ENCODE results near the gene CLCNKA.

- TF ChIP-seq, protein P1, sequence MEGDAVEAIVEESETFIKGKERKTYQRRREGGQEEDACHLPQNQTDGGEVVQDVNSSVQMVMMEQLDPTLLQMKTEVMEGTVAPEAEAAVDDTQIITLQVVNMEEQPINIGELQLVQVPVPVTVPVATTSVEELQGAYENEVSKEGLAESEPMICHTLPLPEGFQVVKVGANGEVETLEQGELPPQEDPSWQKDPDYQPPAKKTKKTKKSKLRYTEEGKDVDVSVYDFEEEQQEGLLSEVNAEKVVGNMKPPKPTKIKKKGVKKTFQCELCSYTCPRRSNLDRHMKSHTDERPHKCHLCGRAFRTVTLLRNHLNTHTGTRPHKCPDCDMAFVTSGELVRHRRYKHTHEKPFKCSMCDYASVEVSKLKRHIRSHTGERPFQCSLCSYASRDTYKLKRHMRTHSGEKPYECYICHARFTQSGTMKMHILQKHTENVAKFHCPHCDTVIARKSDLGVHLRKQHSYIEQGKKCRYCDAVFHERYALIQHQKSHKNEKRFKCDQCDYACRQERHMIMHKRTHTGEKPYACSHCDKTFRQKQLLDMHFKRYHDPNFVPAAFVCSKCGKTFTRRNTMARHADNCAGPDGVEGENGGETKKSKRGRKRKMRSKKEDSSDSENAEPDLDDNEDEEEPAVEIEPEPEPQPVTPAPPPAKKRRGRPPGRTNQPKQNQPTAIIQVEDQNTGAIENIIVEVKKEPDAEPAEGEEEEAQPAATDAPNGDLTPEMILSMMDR (conservative IDR thresholded peaks at IDR 0.05), result no peak
- TF ChIP-seq ZFX (IDR thresholded peaks at IDR 0.05), result no peak
These were observed 20.3 kb downstream of the CLCNKA start for GRCh38 chr1:16042096-16042495.

Measured in C4-2B (cell line).